Activated T-cell treated with anti-CD3 and anti-CD28 coated beads, Interleukin-2, amount 50 U/mL, for 1 hour (primary cell): Measurements from ENCODE around the gene C19orf44.
"Not testable (repeated sequence)": the region's sequence is repeated elsewhere in the genome, so short reads cannot be mapped to it uniquely, and the experiment has no call there.

Source experiments
- DNase-seq: peaks from one replicate; pipeline ENCODE4 v3.0.0-alpha.2; 2020

The C19orf44 gene

DNA sequence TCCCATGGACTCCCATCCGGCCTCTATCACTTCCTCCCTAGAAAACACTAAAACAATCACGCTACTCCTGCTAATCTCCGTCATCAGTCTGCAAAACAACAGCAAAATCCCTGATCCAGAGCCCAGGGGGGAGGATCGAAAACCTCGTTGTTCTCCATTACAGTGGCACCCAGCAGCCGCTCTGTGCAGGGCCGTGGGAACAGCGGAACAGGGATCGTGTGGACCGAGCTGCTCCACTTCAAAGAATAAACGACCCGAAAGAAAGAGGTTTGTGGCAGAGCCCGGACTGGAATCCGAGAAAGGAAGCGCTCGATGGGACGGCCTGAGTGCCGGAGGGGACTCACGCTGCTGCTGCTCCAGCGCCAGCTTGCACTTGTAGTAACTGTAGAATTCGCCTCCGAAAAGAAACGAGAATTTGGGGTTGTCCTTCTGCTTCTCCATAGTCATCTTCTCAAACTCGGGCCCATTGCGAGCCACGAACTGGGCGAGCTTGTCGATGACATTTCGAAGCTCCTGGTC, 45.4 kb downstream of the C19orf44 start:
- peak; percentile 27 for DNase-seq

DNA sequence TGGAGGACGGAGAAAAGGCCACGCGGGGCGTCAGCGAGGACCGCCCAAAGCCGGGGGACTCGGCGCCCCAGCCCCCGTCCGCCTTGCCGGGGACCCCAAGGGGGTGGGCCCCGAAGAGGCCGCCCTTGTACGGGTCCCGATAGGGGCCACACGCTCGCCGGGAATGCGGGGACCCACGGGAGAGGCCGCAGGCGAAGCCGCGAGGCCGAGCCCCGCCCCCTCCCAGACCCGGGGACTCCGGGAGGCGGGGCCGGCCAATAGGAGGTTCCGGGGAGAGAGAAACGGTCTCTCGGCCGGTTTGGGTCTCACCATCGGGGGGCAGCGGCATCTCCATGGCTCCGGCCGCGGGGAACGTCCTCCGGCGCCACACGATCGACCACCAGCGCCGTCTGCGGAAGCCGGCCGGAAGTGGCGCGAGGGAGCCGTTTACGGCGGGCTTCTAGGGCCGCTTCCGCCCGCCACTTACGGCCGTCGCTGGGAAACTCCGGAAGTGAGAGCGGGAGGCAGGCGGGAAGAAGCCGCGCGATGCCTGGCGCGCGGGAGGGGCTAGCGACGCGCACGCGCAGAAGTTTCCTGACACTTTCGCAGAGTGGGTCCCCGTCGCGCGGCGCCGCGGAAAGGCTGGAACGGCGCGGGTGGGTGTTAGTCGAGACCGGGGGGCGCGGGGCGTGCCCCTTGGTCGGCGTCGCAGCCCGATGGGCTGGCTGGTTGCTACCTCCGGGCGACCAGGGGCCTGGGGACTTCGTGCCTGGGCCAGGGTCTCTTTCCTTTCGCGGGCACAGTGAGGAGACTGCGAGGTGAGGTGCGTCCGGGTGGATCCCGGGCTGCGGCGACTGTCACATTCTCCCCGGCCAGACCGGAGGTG, 46.1 kb downstream of the C19orf44 start, which contains the start of gene CHERP:
CHERP (minus strand) TSS at position 393 of the 865 bp plus-strand sequence; CDS start at position 334, 59 bp downstream.
- DNase-seq = peak; percentile 94

DNA sequence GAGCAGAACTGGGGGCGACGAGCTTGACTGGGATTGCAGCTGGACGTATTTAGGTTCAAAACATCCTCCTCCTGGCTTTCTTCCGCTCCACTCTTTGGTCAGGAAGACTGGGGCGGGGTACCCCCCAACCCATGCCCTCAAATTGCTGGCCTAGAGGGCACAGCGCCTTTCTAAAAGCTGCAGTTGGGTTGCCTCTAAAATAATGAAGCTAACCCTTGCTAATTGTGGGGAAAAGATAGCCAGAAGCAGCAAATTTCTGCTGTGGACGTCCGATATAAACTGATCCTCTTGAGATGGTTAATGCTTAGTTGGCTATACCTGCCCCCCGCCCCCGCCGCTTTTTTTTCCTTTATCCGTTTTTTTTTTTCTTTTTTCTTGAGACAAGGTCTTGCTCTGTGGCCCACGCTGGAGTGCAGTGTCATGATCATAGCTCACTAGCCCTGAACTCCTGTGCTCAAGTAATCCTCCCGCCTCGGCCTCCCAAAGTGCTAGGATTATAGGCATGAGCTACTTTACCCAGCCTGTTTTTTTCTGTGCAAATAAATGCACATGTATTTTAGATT, 46.8 kb downstream of the C19orf44 start:
- DNase-seq = no peak

DNA sequence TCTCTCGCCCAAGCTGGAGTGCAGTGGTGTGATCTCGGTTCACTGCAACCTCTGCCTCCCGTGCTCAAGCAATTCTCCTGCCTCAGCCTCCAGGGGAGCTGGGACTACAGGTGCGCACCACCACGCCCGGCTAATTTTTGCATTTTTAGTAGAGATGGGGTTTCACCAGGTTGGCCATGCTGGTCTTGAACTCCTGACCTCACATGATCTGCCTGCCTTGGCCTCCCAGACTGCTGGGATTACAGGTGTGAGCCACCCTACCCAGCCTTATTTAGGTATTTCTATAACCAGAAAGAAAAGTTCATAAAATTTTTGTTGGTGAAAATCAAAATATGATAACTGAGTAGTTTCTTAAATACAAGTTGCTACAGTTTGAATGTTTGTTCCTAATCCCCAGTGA, 47.5 kb downstream of the C19orf44 start:
- not testable (repeated sequence) for DNase-seq

DNA sequence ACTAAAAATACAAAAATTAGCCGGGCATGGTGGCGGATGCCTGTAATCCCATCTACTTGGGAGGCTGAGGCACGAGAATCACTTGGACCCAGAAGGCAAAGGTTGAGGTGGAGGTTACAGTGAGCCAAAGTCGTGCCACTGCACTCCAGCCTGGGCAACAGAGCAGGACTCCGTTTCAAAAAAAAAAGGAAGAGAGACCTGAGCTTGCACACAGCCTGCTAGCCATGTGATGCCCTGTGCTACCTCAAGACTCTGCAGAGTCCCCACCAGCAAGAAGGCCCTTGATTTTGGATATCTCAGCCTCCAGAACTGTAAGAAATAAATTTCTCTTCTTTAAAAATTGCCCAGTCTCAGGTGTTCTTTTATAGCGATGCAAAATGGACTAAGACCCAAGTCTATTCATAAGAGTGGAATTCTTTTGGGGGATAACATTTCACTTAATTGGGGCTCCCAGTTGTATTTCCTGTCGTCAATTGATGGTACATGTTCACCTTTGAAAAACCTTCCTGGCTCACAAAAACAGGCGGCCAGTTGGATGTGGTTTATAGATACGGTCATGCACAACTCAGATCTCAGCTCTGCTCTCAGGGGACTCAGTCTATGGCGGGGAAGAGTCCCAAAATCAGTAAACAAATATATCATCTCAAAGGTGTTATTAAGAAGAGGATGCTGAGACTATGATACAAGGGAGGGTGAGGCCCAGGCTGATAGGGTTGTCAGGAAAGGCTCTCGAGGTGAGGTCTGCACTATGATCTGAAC, 48.5 kb downstream of the C19orf44 start:
- DNase-seq = no peak

DNA sequence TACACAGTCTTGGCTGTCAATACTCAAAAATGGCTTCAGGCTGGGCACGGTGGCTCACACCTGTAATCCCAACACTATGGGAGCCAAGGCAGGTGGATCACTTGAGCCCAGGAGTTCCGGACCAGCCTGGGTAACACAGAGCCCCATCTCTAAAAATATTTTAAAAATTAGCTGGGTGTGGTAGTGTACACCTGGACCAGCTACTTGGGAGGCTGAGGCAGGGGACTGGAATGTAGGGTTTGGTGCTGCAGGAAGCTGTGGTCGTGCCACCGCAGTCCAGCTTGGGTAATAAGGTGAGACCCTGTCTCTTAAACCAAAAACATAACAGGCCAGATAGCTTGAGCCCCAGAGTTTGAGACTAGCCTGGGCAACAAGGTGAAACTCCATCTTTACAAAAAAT, 52.8 kb downstream of the C19orf44 start:
- DNase-seq = no peak

DNA sequence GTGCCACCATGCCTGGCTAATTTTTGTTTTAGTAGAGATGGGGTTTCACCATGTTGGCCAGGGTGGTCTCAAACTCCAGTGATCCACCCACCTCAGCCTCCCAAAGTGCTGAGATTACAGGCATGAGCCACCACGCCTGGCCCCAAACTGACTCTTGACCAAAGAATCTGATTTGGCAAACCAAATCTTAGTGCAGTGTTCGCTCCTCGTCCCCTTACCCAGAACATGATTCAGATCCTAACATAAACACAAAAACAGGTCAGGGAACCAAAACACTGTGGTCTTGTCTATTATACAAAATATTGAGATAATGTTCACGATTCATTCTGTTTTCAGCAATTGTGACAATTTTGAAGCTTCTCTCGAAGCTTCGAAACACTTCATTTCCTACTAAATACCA, 55.7 kb downstream of the C19orf44 start:
- not testable (repeated sequence) for DNase-seq

DNA sequence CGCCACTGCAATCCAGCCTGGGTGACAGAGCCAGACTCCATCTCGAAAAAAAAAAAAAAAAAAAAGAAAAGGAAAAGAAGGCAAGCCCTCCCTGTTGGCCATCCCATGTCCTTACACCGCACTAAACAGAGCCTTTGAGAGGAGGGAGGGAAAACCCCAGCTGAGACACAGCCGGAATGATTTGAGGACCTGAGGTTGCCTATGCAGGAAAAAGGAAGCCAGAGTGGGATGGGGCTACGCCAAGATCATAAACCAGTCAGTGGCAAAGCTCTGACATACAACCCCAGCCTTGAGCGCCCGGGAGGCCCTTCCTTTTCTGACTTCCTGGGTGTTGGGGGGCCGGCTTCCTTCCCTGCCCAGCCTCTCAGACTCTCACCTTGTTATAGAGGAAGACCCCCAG, 58.6 kb downstream of the C19orf44 start:
- no peak for DNase-seq

DNA sequence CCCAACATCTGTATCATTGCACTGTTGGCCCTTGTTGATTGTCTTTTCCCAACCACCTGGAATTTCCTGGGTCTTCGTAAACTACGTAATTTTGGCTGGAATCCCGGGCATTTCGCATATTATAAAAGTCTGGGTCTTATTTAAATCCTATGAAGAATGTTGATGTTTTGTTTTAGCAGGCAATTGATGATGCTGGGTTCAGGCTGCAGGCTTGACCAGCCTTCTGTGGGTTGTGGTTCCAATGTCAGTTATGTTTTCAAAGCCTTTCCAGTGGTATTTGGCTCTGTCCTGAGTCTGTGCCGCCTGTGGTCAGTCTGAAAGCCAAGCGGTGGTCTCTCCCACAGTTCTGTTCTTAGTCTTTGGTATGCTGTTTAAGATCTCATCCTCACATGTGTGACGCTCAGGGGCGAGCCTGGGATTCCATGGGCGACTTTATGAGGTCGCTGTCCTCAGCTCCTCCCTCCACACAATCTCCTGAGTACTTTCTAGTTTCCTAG, 63.6 kb downstream of the C19orf44 start:
- no peak for DNase-seq

DNA sequence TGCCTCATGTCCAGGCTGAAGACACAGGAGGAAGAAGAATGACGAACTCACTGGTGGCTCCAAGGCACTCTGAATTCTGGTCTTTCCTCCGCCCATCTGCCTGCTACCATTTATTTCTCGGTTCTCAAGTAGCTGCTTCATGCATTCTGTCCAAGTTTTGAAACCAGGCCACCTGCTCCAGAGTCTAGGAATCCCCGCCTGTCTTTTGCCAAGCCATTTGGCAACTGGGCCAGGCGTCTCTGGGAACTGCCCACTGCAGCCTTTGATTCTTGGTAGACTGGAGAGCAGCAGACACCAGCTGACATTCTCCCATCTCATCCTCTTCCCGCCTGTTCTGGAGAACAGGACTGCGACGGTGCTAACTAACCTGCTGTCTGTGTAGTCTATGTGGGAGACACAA, 65.2 kb downstream of the C19orf44 start:
- no peak for DNase-seq

DNA sequence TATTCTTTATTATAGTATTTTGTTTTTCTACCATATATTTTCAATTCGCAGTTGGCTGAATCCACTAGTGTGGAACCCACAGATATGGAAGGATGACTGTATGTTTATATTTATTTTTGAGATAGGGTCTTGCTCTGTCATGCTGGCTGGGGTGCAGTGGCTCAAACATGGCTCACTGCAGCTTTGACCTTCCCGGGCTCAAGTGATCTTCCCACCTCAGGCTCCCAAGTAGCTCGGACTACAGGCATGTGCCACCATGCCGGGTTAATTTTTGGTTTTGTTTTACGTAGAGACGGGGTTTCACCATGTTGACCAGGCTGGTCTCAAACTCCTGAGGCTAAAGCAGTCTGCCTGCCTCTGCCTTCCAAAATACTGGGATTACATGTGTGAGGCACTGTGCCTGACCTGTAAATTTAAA, 66.4 kb downstream of the C19orf44 start:
- DNase-seq = no peak

DNA sequence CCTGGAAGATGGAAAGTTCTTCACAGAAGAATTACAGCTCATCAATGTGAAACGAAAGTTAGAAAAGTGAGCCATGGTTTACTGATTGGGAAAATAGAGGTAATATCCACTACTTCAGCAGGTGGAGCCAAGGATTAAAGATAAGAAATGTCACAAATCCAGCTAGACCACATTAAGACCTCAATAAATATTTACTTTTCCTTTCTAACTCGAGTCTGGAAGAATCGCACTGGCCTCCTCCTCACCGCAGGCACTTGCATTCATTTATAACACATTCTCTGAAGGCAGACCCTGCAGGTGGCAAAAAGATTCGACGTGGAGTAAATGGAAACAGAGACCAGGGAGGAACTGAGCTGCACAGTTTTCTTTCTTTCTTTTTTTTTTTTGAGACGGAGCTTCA, 68.6 kb downstream of the C19orf44 start:
- DNase-seq = no peak

DNA sequence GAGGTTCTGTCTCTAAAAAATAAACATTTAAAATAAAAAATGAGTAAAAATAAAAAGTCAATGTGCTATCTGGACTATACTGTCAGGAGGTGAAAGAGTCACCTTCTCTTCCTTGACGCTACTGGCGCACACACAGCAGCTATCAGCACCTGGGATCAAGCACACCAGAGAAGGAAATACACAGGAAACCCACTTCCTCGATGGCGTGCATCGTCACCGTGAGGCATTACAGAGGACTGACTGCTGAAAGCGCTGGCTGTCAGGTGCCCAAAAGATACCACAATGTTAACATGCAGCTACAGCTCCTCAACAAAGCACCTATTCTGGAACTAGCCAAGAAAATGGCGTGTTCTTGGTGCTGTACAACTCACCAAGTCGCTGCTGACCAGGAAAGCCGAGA, 70.0 kb downstream of the C19orf44 start:
- DNase-seq = peak; percentile 77

DNA sequence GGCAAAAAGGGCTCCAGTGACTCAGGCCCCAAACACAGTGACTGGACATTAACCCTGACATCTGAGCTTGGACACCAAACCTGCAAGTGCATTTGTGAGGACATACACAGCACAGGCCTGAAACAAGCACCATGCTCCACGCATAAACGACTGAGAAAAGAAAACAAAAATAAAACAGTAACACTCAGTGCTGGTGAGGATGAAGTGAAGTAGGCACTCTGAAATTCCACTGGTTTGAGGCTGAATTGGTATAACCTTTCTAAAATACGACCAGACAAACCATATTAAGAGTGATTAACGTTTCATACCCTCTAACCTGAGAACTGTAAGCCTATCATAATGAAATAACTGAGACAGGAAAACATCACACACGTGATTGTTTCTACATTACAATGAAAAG, 70.5 kb downstream of the C19orf44 start:
- no peak for DNase-seq

DNA sequence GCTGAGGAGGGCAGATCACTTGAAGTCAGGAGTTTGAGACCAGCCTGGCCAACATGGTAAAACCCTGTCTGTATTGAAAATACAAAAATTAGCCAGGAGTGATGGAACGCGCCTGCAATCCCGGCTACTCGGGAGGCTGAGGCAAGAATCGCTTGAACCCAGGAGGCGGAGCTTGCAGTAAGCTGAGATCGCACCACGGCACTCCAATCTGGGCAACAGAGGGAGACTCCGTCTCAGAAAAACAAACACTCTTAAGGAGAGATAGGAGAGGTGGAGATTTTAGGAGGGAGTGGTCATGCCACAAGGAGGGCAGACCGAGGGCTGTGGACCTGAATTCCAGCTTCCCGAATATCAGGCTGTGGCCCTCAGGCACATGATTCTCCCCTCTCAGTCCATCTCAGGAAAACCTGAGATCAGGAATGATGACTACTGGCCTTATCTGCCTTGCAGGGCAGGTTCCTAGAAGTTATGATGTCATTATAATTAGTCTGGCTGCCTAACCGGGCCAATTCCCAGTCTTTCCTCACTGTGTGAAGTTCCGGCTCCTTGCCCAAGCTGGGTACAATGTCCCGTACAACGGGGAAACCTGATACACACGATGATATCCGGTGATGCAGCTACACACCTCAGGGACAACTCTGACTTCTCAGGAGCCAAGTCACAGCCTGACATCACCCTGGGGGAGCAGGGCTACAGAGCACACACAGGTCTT, 73.6 kb downstream of the C19orf44 start:
- no peak for DNase-seq
